Vagina (tissue), 2 donors: Measurements from ENCODE around the gene TAF4B.

ENCODE experiments used
- POLR2A ChIP-seq, 2 donors: fragments of 450-650 bp; IDR thresholded peaks; one replicate each; pipeline ENCODE4 v1.6.1; 2017; ENCODE audit warnings: antibody characterized with exemption in 2 of 2, mild to moderate bottlenecking in 2 of 2, moderate library complexity in 2 of 2
- TF ChIP-seq, protein P1 (sequence below), 3 experiments: fragments of 450-650 bp in 2 of 3; fragments of 200-600 bp in 1 of 3; sonication (generic) in 1 of 3; IDR thresholded peaks; one replicate each; pipeline ENCODE4 v1.5.1; 2017 to 2019; ENCODE audit warnings: antibody characterized with exemption in 3 of 3, mild to moderate bottlenecking in 2 of 3, moderate library complexity in 2 of 3

DNA sequence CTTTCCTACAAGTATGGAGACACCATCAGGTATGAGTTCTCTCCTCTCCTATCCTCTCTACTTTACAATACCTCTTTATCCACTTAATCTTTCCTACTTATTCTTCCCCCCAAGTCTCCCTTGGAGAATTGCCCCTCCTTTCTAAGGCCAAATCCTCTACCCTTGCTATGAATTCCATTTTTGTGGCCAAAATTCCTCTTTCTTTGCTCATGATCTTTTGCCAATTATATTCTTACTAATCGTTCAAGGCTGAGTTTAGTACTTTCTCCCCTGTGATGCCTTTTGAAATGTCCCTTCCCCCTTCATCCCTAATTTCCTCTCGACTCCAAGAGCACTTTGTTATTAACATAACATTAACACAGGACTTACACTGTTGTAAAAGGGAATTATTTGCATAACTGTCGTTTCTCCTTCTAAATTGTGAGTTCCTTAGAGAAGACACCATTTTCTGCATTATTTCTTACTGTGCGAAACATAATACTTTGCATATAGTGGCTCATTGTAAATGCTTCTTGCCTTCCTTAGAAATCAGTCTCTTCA, 188.7 kb downstream of the TAF4B start:
- TF ChIP-seq, protein P1, sequence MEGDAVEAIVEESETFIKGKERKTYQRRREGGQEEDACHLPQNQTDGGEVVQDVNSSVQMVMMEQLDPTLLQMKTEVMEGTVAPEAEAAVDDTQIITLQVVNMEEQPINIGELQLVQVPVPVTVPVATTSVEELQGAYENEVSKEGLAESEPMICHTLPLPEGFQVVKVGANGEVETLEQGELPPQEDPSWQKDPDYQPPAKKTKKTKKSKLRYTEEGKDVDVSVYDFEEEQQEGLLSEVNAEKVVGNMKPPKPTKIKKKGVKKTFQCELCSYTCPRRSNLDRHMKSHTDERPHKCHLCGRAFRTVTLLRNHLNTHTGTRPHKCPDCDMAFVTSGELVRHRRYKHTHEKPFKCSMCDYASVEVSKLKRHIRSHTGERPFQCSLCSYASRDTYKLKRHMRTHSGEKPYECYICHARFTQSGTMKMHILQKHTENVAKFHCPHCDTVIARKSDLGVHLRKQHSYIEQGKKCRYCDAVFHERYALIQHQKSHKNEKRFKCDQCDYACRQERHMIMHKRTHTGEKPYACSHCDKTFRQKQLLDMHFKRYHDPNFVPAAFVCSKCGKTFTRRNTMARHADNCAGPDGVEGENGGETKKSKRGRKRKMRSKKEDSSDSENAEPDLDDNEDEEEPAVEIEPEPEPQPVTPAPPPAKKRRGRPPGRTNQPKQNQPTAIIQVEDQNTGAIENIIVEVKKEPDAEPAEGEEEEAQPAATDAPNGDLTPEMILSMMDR (IDR thresholded peaks at IDR 0.05): no peak
- no peak for TF ChIP-seq POLR2A (IDR thresholded peaks at IDR 0.05)
